ENCODE data around the gene ZNF239. TPM values are rescaled to one million over a fixed set of nuclear protein-coding genes. Genes with fewer than 3 reads are reported as not detected.

ZNF239 gene
- total RNA-seq, result 4.2 to 5.6 TPM (median 4.6 TPM) in 3 replicates
- long read RNA-seq, transcript ZNF239-205 (2 exons, 1,904 nt), result major isoform, 5 of 14 reads
- long read RNA-seq, partial matches to known transcripts, result 0 of 14 reads
- long read RNA-seq, other reads (novel, unspliced or antisense), result 8 of 14 reads

- TF ChIP-seq CTCF (IDR thresholded peaks at IDR 0.05), result no peak
- Mint-ChIP-seq H3K27ac (ENCODE audit: unreplicated experiment) (peak within 1 kb of the TSS; percentile 90), H3K36me3 (ENCODE audit: low read depth) (peaks cover 3% of the 10 kb centered on the region), H3K4me3 (ENCODE audit: unreplicated experiment) (peak within 1 kb of the TSS; percentile 83), H3K4me1 (ENCODE audit: low read depth) (peaks cover 20% of the 10 kb centered on the region), H3K9me3 (ENCODE audit: low read depth) (no peaks in the 10 kb centered on the region), H3K27me3 (ENCODE audit: low read depth) (no peaks in the 10 kb centered on the region)
- DNase-seq (ENCODE audit: low spot score), result peak; percentile 95
These were observed at the start of gene ZNF239 for GRCh38 chr10:43574001-43574892. TSS of gene ZNF239 (minus strand) at chr10:43574616. CDS start at chr10:43558079, 16,537 bp downstream.

GRCh38 chr10:43623351-43623750, 48.9 kb upstream of the ZNF239 start:
- H3K4me1 Mint-ChIP-seq (ENCODE audit: low read depth), result peaks cover 6% of the 10 kb centered on the region
- peaks cover 2% of the 10 kb centered on the region for H3K36me3 Mint-ChIP-seq (ENCODE audit: low read depth)
- H3K9me3 Mint-ChIP-seq (ENCODE audit: low read depth), result peaks cover 14% of the 10 kb centered on the region
- peak overlapping the region; percentile 10 for H3K4me3 Mint-ChIP-seq (ENCODE audit: unreplicated experiment)
- no peak overlapping the region for H3K27ac Mint-ChIP-seq (ENCODE audit: unreplicated experiment)
- no peak for TF ChIP-seq CTCF (IDR thresholded peaks at IDR 0.05)
- no peaks in the 10 kb centered on the region for H3K27me3 Mint-ChIP-seq (ENCODE audit: low read depth)
- DNase-seq (ENCODE audit: low spot score), result no peak

- H3K27ac Mint-ChIP-seq (ENCODE audit: unreplicated experiment), result no peak overlapping the region
These were observed 47.6 kb upstream of the ZNF239 start for GRCh38 chr10:43622038-43622437.

GRCh38 chr10:43619368-43619767, 45.0 kb upstream of the ZNF239 start:
- DNase-seq (ENCODE audit: low spot score), result no peak
- no peak for TF ChIP-seq CTCF (IDR thresholded peaks at IDR 0.05)
- no peak overlapping the region for H3K4me3 Mint-ChIP-seq (ENCODE audit: unreplicated experiment)
- no peak overlapping the region for H3K27ac Mint-ChIP-seq (ENCODE audit: unreplicated experiment)
- peaks cover 35% of the 10 kb centered on the region for H3K9me3 Mint-ChIP-seq (ENCODE audit: low read depth)
- H3K27me3 Mint-ChIP-seq (ENCODE audit: low read depth), result no peaks in the 10 kb centered on the region
- peaks cover 6% of the 10 kb centered on the region for H3K4me1 Mint-ChIP-seq (ENCODE audit: low read depth)
- peaks cover 25% of the 10 kb centered on the region for H3K36me3 Mint-ChIP-seq (ENCODE audit: low read depth)

More at GRCh38 chr10:43622038-43622437, 47.6 kb upstream of the ZNF239 start:
- no peaks in the 10 kb centered on the region for H3K27me3 Mint-ChIP-seq (ENCODE audit: low read depth)
- H3K9me3 Mint-ChIP-seq (ENCODE audit: low read depth), result peaks cover 18% of the 10 kb centered on the region
- H3K4me3 Mint-ChIP-seq (ENCODE audit: unreplicated experiment), result no peak overlapping the region
- DNase-seq (ENCODE audit: low spot score), result no peak
- no peak for TF ChIP-seq CTCF (IDR thresholded peaks at IDR 0.05)
- H3K36me3 Mint-ChIP-seq (ENCODE audit: low read depth), result peaks cover 6% of the 10 kb centered on the region
- H3K4me1 Mint-ChIP-seq (ENCODE audit: low read depth), result peaks cover 6% of the 10 kb centered on the region

- Mint-ChIP-seq H3K27ac (ENCODE audit: unreplicated experiment) (no peak overlapping the region), H3K9me3 (ENCODE audit: low read depth) (peaks cover 37% of the 10 kb centered on the region), H3K36me3 (ENCODE audit: low read depth) (peaks cover 30% of the 10 kb centered on the region), H3K4me3 (ENCODE audit: unreplicated experiment) (no peak overlapping the region), H3K4me1 (ENCODE audit: low read depth) (peaks cover 8% of the 10 kb centered on the region), H3K27me3 (ENCODE audit: low read depth) (no peaks in the 10 kb centered on the region)
- DNase-seq (ENCODE audit: low spot score), result no peak
- TF ChIP-seq CTCF (IDR thresholded peaks at IDR 0.05), result no peak
These were observed 42.4 kb upstream of the ZNF239 start for GRCh38 chr10:43616697-43617370.
